CD4-positive, CD25-positive, alpha-beta regulatory T cell (primary cell): ENCODE results near the gene CACNA2D3. TPM values are rescaled to one million over a fixed set of nuclear protein-coding genes. Genes with fewer than 3 reads are reported as not detected.

ENCODE experiments used
- ATAC-seq, 2 donors: fragments of 150-1000 bp; cut with Tn5 transposase; one replicate each; pipeline ENCODE4 v1.10.0; 2021; ENCODE audit warnings: low read depth in 2 of 2, moderate number of reproducible peaks in 2 of 2, moderate library complexity in 1 of 2
- DNase-seq, 3 donors: peaks; one replicate each; pipeline versions ENCODE4 v3.0.0 to v3.0.0-alpha.2; 2012 to 2022; ENCODE audit warnings: mixed read lengths in 1 of 3
- H3K27ac ChIP-seq: one replicate; pipeline ENCODE4 v1.7.0; 2013; ENCODE audit warnings: mild to moderate bottlenecking, low read length; ENCODE audit not compliant: insufficient read depth, poor library complexity, severe bottlenecking
- H3K27me3 ChIP-seq: one replicate; pipeline ENCODE4 v1.7.0; 2013; ENCODE audit warnings: low read length; ENCODE audit not compliant: control insufficient read depth, insufficient read depth
- H3K36me3 ChIP-seq: one replicate; pipeline ENCODE4 v1.7.0; 2013; ENCODE audit warnings: mild to moderate bottlenecking, low read length, moderate library complexity; ENCODE audit not compliant: control insufficient read depth, insufficient read depth
- H3K4me1 ChIP-seq: 2 replicates; pipeline ENCODE4 v1.7.0; 2013; ENCODE audit warnings: mild to moderate bottlenecking, low read length; ENCODE audit not compliant: insufficient read depth, control insufficient read depth, poor library complexity, severe bottlenecking
- H3K4me3 ChIP-seq: one replicate; pipeline ENCODE4 v1.7.0; 2013; ENCODE audit warnings: low read depth, mild to moderate bottlenecking, low read length, moderate library complexity
- H3K9me3 ChIP-seq, 2 experiments: 1 replicate in 1 of 2; 2 replicates in 1 of 2; pipeline ENCODE4 v1.7.0; 2013; ENCODE audit warnings: low read length in 2 of 2, mild to moderate bottlenecking in 1 of 2, moderate library complexity in 1 of 2; ENCODE audit not compliant: control insufficient read depth in 2 of 2
- H3K27ac Mint-ChIP-seq, 3 donors: one replicate each; pipeline ENCODE4 v1.8.0; 2020 to 2022; ENCODE audit warnings: mild to moderate bottlenecking in 3 of 3, mixed read lengths in 3 of 3, moderate library complexity in 2 of 3
- H3K27me3 Mint-ChIP-seq: one replicate; pipeline ENCODE4 v1.8.0; 2022; ENCODE audit warnings: mild to moderate bottlenecking, mixed read lengths
- H3K36me3 Mint-ChIP-seq: one replicate; pipeline ENCODE4 v1.8.0; 2020; ENCODE audit warnings: mixed read lengths
- H3K4me1 Mint-ChIP-seq, 4 donors: one replicate each; pipeline ENCODE4 v1.8.0; 2020 to 2022; ENCODE audit warnings: mixed read lengths in 4 of 4, mild to moderate bottlenecking in 1 of 4
- H3K4me3 Mint-ChIP-seq, 4 donors: one replicate each; pipeline ENCODE4 v1.8.0; 2020 to 2022; ENCODE audit warnings: mild to moderate bottlenecking in 4 of 4, mixed read lengths in 4 of 4, moderate library complexity in 3 of 4
- H3K9me3 Mint-ChIP-seq, 7 donors: one replicate each; pipeline ENCODE4 v1.8.0; 2020 to 2022; ENCODE audit warnings: mixed read lengths in 7 of 7, mild to moderate bottlenecking in 3 of 7, moderate library complexity in 2 of 7
- polyA plus RNA-seq, 4 donors: library from polyadenylated mRNA; unstranded; fragments of 300-500 nt; fragmentation: Illumina TruSeq; gene quantifications; one replicate each; pipeline ENCODE4 v1.2.3, GENCODE V29; 2021
- total RNA-seq: library from RNA; stranded (reverse); gene quantifications from one replicate; pipeline ENCODE4 v1.2.3, GENCODE V29; 2022

The CACNA2D3 gene
- total and polyA plus RNA-seq, 5 donors from 2014 or later, result not detected

- Mint-ChIP-seq H3K36me3 (no peaks in the 10 kb centered on the region), H3K4me3 (no peak overlapping the region), H3K9me3 (peaks cover 0 to 2% (median 0%) of the 10 kb centered on the region in 7 donors), H3K27me3 (peaks cover 4% of the 10 kb centered on the region), H3K4me1 (no peaks in the 10 kb centered on the region), H3K27ac (no peak overlapping the region)
- DNase-seq, result no peak
- H3K36me3 ChIP-seq, result no peaks in the 10 kb centered on the region
- no peaks in the 10 kb centered on the region for H3K9me3 ChIP-seq
- H3K27ac ChIP-seq, result no peak overlapping the region
- no peaks in the 10 kb centered on the region for H3K4me1 ChIP-seq
- H3K4me3 ChIP-seq, result no peak overlapping the region
- ATAC-seq, result no peak
- H3K27me3 ChIP-seq, result no peaks in the 10 kb centered on the region
Measured at GRCh38 chr3:54144284-54144683, 21.9 kb downstream of the CACNA2D3 start.

- no peaks in the 10 kb centered on the region for H3K27me3 ChIP-seq
- H3K27ac Mint-ChIP-seq, result no peak overlapping the region
- no peak overlapping the region for H3K4me3 ChIP-seq
- peaks cover 0 to 2% (median 0%) of the 10 kb centered on the region in 7 donors for H3K9me3 Mint-ChIP-seq
- H3K27me3 Mint-ChIP-seq, result peaks cover 4% of the 10 kb centered on the region
- no peaks in the 10 kb centered on the region for H3K4me1 Mint-ChIP-seq
- H3K36me3 Mint-ChIP-seq, result no peaks in the 10 kb centered on the region
- no peaks in the 10 kb centered on the region for H3K4me1 ChIP-seq
- no peak overlapping the region for H3K4me3 Mint-ChIP-seq
- DNase-seq, result no peak
- H3K9me3 ChIP-seq, result no peaks in the 10 kb centered on the region
- no peak for ATAC-seq
- no peaks in the 10 kb centered on the region for H3K36me3 ChIP-seq
- no peak overlapping the region for H3K27ac ChIP-seq
Measured at GRCh38 chr3:54146506-54147239, 24.3 kb downstream of the CACNA2D3 start.

- Histone ChIP-seq H3K4me1 (no peaks in the 10 kb centered on the region), H3K4me3 (no peak overlapping the region), H3K9me3 (no peaks in the 10 kb centered on the region), H3K27me3 (no peaks in the 10 kb centered on the region), H3K36me3 (no peaks in the 10 kb centered on the region), H3K27ac (no peak overlapping the region)
- Mint-ChIP-seq H3K4me3 (no peak overlapping the region), H3K27me3 (no peaks in the 10 kb centered on the region), H3K9me3 (peaks cover 0 to 2% (median 0%) of the 10 kb centered on the region in 7 donors), H3K36me3 (no peaks in the 10 kb centered on the region), H3K4me1 (no peaks in the 10 kb centered on the region), H3K27ac (no peak overlapping the region)
- DNase-seq, result no peak
- no peak for ATAC-seq
Measured at GRCh38 chr3:54150864-54151467, 28.6 kb downstream of the CACNA2D3 start.

GRCh38 chr3:54153477-54153876 lies 31.1 kb downstream of the CACNA2D3 start:
- H3K27ac ChIP-seq, result no peak overlapping the region
- Mint-ChIP-seq H3K36me3 (no peaks in the 10 kb centered on the region), H3K4me1 (no peaks in the 10 kb centered on the region), H3K27me3 (no peaks in the 10 kb centered on the region), H3K27ac (no peak overlapping the region), H3K9me3 (peaks cover 0 to 3% (median 0%) of the 10 kb centered on the region in 7 donors), H3K4me3 (no peak overlapping the region)
- H3K4me3 ChIP-seq, result no peak overlapping the region
- H3K27me3 ChIP-seq, result no peaks in the 10 kb centered on the region
- no peak for DNase-seq
- ATAC-seq, result no peak
- no peaks in the 10 kb centered on the region for H3K36me3 ChIP-seq
- H3K9me3 ChIP-seq, result no peaks in the 10 kb centered on the region
- no peaks in the 10 kb centered on the region for H3K4me1 ChIP-seq

- no peak overlapping the region for H3K27ac ChIP-seq
- no peak overlapping the region for H3K4me3 ChIP-seq
- H3K4me1 Mint-ChIP-seq, result no peaks in the 10 kb centered on the region
- H3K36me3 Mint-ChIP-seq, result no peaks in the 10 kb centered on the region
- H3K4me3 Mint-ChIP-seq, result no peak overlapping the region
- no peaks in the 10 kb centered on the region for H3K27me3 ChIP-seq
- peaks cover 0 to 3% (median 0%) of the 10 kb centered on the region in 7 donors for H3K9me3 Mint-ChIP-seq
- H3K36me3 ChIP-seq, result no peaks in the 10 kb centered on the region
- no peak for ATAC-seq
- no peaks in the 10 kb centered on the region for H3K4me1 ChIP-seq
- H3K27me3 Mint-ChIP-seq, result no peaks in the 10 kb centered on the region
- H3K27ac Mint-ChIP-seq, result no peak overlapping the region
- no peak for DNase-seq
- H3K9me3 ChIP-seq, result no peaks in the 10 kb centered on the region
Measured at GRCh38 chr3:54157860-54158259, 35.5 kb downstream of the CACNA2D3 start.

- H3K27ac ChIP-seq, result no peak overlapping the region
- no peak overlapping the region for H3K4me3 ChIP-seq
- ATAC-seq (no peak), DNase-seq (no peak)
- H3K27me3 Mint-ChIP-seq, result no peaks in the 10 kb centered on the region
- no peak overlapping the region for H3K27ac Mint-ChIP-seq
- no peaks in the 10 kb centered on the region for H3K4me1 Mint-ChIP-seq
- H3K36me3 ChIP-seq, result no peaks in the 10 kb centered on the region
- H3K36me3 Mint-ChIP-seq, result no peaks in the 10 kb centered on the region
- no peaks in the 10 kb centered on the region for H3K27me3 ChIP-seq
- no peaks in the 10 kb centered on the region for H3K4me1 ChIP-seq
- H3K9me3 ChIP-seq, result no peaks in the 10 kb centered on the region
- no peak overlapping the region for H3K4me3 Mint-ChIP-seq
- peaks cover 0 to 3% (median 0%) of the 10 kb centered on the region in 7 donors for H3K9me3 Mint-ChIP-seq
Measured at GRCh38 chr3:54159917-54160316, 37.6 kb downstream of the CACNA2D3 start.

- H3K27me3 Mint-ChIP-seq, result peaks cover 7% of the 10 kb centered on the region
- ATAC-seq (no peak), DNase-seq (no peak)
- no peaks in the 10 kb centered on the region for H3K36me3 ChIP-seq
- no peak overlapping the region for H3K4me3 ChIP-seq
- no peaks in the 10 kb centered on the region for H3K27me3 ChIP-seq
- H3K9me3 Mint-ChIP-seq, result peaks cover 0 to 4% (median 0%) of the 10 kb centered on the region in 7 donors
- no peak overlapping the region for H3K4me3 Mint-ChIP-seq
- H3K4me1 ChIP-seq, result no peaks in the 10 kb centered on the region
- H3K4me1 Mint-ChIP-seq, result no peaks in the 10 kb centered on the region
- no peaks in the 10 kb centered on the region for H3K36me3 Mint-ChIP-seq
- no peak overlapping the region for H3K27ac Mint-ChIP-seq
- H3K27ac ChIP-seq, result no peak overlapping the region
- H3K9me3 ChIP-seq, result no peaks in the 10 kb centered on the region
Measured at GRCh38 chr3:54163441-54163840, 41.1 kb downstream of the CACNA2D3 start.
